Brain microvascular endothelial cell (primary cell): ENCODE measurements around the gene LDLRAD4.

Source experiments
- DNase-seq: peaks from one replicate; pipeline ENCODE4 v3.0.0-alpha.2; 2020
- H3K27ac ChIP-seq: fragments of 250-450 bp; sonication (Bioruptor Pico); 2 replicates; pipeline ENCODE4 v1.5.1; 2020; ENCODE audit warnings: mild to moderate bottlenecking, moderate library complexity
- H3K27me3 ChIP-seq: fragments of 250-450 bp; sonication (Bioruptor Pico); replicated peaks from 2 replicates; pipeline ENCODE4 v1.5.1; 2020; ENCODE audit warnings: mild to moderate bottlenecking
- H3K36me3 ChIP-seq: fragments of 250-450 bp; sonication (Bioruptor Pico); replicated peaks from 2 replicates; pipeline ENCODE4 v1.5.1; 2020; ENCODE audit warnings: mild to moderate bottlenecking
- H3K4me3 ChIP-seq: 2 replicates; pipeline ENCODE4 v1.5.1; 2011; ENCODE audit warnings: low read depth, mild to moderate bottlenecking, control low read depth, low read length, moderate library complexity
- CTCF ChIP-seq: IDR thresholded peaks from 2 replicates; pipeline ENCODE4 v1.5.1; 2011; ENCODE audit warnings: low read depth, mild to moderate bottlenecking, moderate library complexity, low read length, control low read depth, inconsistent platforms; ENCODE audit errors: missing control alignments
- in situ Hi-C: cut with HindIII; loops from 2 replicates; pipeline ENCODE4 v1.10.0; 2017; ENCODE audit warnings: low sequenced_read_pairs, low pct_ligation_motif_present

Gene LDLRAD4

GRCh38 chr18:13525381-13526029 is 306.9 kb downstream of the LDLRAD4 start:
- TF ChIP-seq CTCF: no peak

GRCh38 chr18:13526519-13526918 is 308.0 kb downstream of the LDLRAD4 start:
- no peaks in the 10 kb centered on the region for H3K27me3 ChIP-seq
- in situ Hi-C loops: no loop called here
- H3K27ac ChIP-seq: no peak overlapping the region
- H3K4me3 ChIP-seq: no peak overlapping the region
- no peak for TF ChIP-seq CTCF
- no peaks in the 10 kb centered on the region for H3K36me3 ChIP-seq
- DNase-seq: no peak

More at GRCh38 chr18:13525381-13526029, 306.9 kb downstream of the LDLRAD4 start:
- no peak for DNase-seq
- Histone ChIP-seq H3K27me3 (no peaks in the 10 kb centered on the region), H3K4me3 (no peak overlapping the region), H3K36me3 (no peaks in the 10 kb centered on the region), H3K27ac (no peak overlapping the region)
- in situ Hi-C loops: no loop called here

- Histone ChIP-seq H3K4me3 (no peak overlapping the region), H3K27me3 (no peaks in the 10 kb centered on the region), H3K36me3 (no peaks in the 10 kb centered on the region), H3K27ac (no peak overlapping the region)
- no peak for DNase-seq
- in situ Hi-C loops: no loop called here
- TF ChIP-seq CTCF: no peak
Measured at GRCh38 chr18:13527256-13527655, 308.7 kb downstream of the LDLRAD4 start.

- no peaks in the 10 kb centered on the region for H3K27me3 ChIP-seq
- H3K27ac ChIP-seq: no peak overlapping the region
- no peak for TF ChIP-seq CTCF
- H3K36me3 ChIP-seq: no peaks in the 10 kb centered on the region
- in situ Hi-C loops: no loop called here
- DNase-seq: no peak
- H3K4me3 ChIP-seq: no peak overlapping the region
Measured at GRCh38 chr18:13527730-13528129, 309.2 kb downstream of the LDLRAD4 start.

GRCh38 chr18:13528739-13529392 is 310.3 kb downstream of the LDLRAD4 start:
- in situ Hi-C loops: no loop called here
- Histone ChIP-seq H3K27ac (no peak overlapping the region), H3K4me3 (no peak overlapping the region), H3K27me3 (no peaks in the 10 kb centered on the region), H3K36me3 (no peaks in the 10 kb centered on the region)
- no peak for DNase-seq
- TF ChIP-seq CTCF: no peak
